HEK293T (cell line): ENCODE data around the gene SPATA20.

Experiments used
- ARNT ChIP-seq: fragments of 450-650 bp; IDR thresholded peaks from 2 replicates; pipeline ENCODE4 v1.6.1; 2017; ENCODE audit warnings: mild to moderate bottlenecking
- BHLHE40 ChIP-seq: fragments of 450-650 bp; IDR thresholded peaks from 2 replicates; pipeline ENCODE4 v1.6.1; 2016; ENCODE audit warnings: mild to moderate bottlenecking, moderate library complexity, borderline replicate concordance
- CTBP1 ChIP-seq: fragments of 450-650 bp; IDR thresholded peaks from 2 replicates; pipeline ENCODE4 v1.6.1; 2016; ENCODE audit warnings: borderline replicate concordance
- ELF4 ChIP-seq: fragments of 450-650 bp; IDR thresholded peaks from 2 replicates; pipeline ENCODE4 v1.6.1; 2017; ENCODE audit warnings: antibody characterized with exemption
- FOXA1 ChIP-seq: fragments of 450-650 bp; IDR thresholded peaks from 2 replicates; pipeline ENCODE4 v1.6.1; 2016; ENCODE audit warnings: mild to moderate bottlenecking
- FOXK2 ChIP-seq: fragments of 450-650 bp; IDR thresholded peaks from 2 replicates; pipeline ENCODE4 v1.6.1; 2016; ENCODE audit warnings: mild to moderate bottlenecking
- FOXM1 ChIP-seq: fragments of 450-650 bp; IDR thresholded peaks from 2 replicates; pipeline ENCODE4 v1.6.1; 2017; ENCODE audit warnings: mild to moderate bottlenecking, borderline replicate concordance
- HDGF ChIP-seq: fragments of 450-650 bp; IDR thresholded peaks from 2 replicates; pipeline ENCODE4 v1.6.1; 2017; ENCODE audit warnings: antibody characterized with exemption, borderline replicate concordance
- L3MBTL2 ChIP-seq: fragments of 450-650 bp; conservative IDR thresholded peaks from 2 replicates; pipeline ENCODE4 v1.6.1; 2016; ENCODE audit warnings: mild to moderate bottlenecking
- PKNOX1 ChIP-seq: fragments of 450-650 bp; IDR thresholded peaks from 2 replicates; pipeline ENCODE4 v1.6.1; 2016
- SP1 ChIP-seq: fragments of 450-650 bp; IDR thresholded peaks from 2 replicates; pipeline ENCODE4 v1.6.1; 2017
- SUZ12 ChIP-seq: fragments of 450-650 bp; IDR thresholded peaks from 2 replicates; pipeline ENCODE4 v1.6.1; 2016; ENCODE audit warnings: mild to moderate bottlenecking
- TARDBP ChIP-seq: fragments of 450-650 bp; IDR thresholded peaks from 2 replicates; pipeline ENCODE4 v1.6.1; 2016
- ZNF384 ChIP-seq: fragments of 450-650 bp; IDR thresholded peaks from 2 replicates; pipeline ENCODE4 v1.6.1; 2016

GRCh38 chr17:50565402-50566350 lies 18.7 kb downstream of the SPATA20 start:
- TF ChIP-seq FOXM1 (no peak), L3MBTL2 (no peak), FOXA1 (no peak), PKNOX1 (no peak), TARDBP (no peak), HDGF (no peak), ELF4 (no peak), ARNT (no peak), SP1 (no peak), BHLHE40 (no peak), CTBP1 (no peak), FOXK2 (no peak), ZNF384 (no peak), SUZ12 (no peak)
